ENCODE measurements around the gene ZDHHC18.
"Not testable (repeated sequence)": the region's sequence is repeated elsewhere in the genome, so short reads cannot be mapped to it uniquely, and the experiment has no call there.

The ZDHHC18 gene

DNA sequence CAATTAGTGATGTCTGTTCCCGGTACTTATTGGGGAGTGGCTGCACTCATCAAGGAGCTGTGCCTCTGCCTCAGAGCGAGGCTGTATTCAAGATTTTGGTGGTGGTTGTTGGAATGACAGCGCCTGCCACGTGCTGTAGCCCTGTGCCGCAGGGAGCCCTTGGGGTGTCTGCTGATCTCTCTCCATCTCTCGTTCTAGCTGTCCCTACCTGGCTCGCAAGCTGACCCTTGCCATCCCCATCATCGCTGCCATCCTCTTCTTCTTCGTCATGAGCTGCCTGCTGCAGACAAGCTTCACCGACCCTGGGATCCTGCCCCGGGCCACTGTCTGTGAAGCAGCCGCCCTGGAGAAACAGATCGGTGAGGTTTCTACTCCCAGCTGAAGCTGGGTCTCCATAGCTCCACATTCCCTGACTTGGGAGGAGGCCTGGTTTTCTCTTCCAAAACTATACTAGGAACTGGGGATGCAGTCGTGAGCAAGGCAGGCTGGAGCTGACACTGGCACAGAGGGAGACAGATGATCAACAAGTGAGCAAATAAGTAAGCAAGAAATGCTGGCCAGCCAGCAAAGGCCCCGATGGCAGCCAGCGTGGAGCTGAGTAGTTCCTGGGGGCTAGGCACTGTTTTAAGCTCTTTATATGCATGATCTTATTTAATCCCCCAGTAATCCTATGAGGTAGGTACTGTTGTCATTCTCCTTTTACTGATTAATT, 5.9 kb downstream of the ZDHHC18 start:
- no peak for DNase-seq (ENCODE audit: low read depth in 1 of 2, low spot score in 1 of 2)

- peak; percentile 77 to 82 for DNase-seq (ENCODE audit: low read depth in 1 of 2, low spot score in 1 of 2)
These were observed 7.2 kb downstream of the ZDHHC18 start for GRCh38 chr1:26833432-26834405.

DNA sequence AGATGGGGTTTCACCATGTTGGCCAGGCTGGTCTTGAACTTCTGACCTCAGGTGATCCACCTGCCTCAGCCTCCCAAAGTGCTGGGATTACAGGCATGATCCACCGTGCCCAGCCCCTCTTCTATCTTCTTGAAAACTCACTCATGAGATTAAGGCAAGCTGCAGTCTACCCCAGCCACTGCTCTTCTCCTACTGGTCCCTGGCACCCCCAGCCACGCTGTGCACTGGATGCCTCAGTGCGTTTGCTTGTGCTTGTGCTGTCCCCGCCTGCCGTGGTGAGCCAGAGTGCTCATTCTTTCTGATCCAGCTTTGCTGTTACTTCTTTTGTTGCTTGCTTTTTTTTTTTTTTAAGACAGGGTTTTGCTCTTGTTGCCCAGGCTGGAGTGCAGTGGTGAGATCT, 11.2 kb downstream of the ZDHHC18 start:
- not testable (repeated sequence) for DNase-seq (ENCODE audit: low read depth in 1 of 2, low spot score in 1 of 2)

DNA sequence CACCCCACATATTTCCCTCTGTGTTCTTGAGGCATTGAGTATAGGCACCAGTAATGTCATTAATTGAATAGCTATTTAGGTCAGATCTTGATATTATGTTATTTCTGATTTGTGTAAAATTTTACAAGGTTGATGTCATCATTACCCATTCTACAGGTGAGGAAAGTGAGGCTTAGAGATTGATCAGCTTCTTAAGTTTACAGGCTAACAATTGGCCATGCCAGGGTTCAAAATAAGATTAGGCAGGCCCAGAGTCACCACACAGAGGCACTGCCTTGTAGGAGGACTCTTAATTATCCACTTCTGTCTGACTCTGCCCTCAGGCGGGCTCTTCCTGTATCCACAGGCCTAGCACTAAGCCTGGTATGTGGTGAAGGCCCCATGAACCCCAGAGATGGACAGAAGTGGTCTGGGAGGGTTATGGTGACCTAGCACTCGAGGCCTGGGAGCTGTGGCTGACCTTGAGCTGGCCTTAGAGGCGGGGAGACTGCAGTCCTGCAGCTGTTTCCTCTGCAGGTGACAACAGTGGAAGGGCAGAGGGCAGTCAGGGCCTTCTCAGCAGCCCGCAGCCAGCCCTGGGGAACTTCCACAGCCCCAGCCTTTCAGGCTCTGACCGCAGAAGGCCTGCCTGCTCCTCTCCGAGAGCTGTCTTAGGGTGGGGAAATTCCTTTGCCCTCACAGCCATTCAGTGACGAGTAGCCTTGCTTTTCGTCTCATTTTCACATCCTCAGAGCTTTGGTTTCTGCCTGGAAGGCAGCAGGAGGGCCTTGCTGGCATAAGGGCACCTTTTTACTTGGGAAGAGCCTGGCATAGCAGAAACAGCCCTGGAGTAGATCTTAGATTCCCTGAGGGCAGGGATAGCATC, 12.2 kb downstream of the ZDHHC18 start:
- DNase-seq (ENCODE audit: low read depth in 1 of 2, low spot score in 1 of 2), result peak in 1 of 2 donors; percentile 50

DNA sequence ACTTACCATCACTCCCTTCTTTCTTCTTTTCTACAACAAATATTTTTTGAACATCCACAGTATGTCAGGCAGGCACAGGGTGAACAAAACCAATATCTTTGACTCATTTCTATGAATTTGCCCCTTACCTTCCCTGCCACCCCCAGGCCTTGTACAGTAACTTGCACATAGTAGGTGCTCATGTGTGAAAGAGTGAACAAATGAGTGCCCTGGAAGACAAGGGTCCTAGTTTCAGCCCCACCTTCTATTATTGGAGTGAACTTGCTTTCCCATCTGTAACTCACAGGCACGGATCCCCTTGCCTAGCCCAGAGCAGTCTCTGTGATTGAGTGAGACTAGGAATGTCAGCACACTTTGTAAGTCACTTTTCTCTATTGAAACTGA, 12.8 kb downstream of the ZDHHC18 start:
- no peak for DNase-seq (ENCODE audit: low read depth in 1 of 2, low spot score in 1 of 2)

DNA sequence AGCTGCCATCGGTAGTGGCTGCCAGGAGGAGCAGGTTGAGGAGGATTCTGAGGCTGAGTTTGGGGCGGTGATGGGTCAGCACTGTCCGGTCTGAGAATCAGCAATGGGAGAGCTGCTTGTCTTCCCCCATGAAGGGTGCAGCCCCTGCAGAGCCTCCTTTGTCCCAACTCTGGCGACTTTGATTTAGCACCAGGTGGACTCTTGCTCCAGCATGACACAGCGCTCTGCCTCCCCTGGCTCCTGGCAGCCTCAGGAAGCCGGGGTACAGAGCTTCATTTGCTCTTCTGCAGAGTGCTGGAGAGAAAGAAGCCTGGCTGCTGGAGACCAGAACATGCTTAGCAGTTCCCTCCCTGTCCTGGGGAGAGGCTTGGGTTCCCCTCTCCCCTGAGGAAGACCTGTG, 13.3 kb downstream of the ZDHHC18 start:
- no peak for DNase-seq (ENCODE audit: low read depth in 1 of 2, low spot score in 1 of 2)

DNA sequence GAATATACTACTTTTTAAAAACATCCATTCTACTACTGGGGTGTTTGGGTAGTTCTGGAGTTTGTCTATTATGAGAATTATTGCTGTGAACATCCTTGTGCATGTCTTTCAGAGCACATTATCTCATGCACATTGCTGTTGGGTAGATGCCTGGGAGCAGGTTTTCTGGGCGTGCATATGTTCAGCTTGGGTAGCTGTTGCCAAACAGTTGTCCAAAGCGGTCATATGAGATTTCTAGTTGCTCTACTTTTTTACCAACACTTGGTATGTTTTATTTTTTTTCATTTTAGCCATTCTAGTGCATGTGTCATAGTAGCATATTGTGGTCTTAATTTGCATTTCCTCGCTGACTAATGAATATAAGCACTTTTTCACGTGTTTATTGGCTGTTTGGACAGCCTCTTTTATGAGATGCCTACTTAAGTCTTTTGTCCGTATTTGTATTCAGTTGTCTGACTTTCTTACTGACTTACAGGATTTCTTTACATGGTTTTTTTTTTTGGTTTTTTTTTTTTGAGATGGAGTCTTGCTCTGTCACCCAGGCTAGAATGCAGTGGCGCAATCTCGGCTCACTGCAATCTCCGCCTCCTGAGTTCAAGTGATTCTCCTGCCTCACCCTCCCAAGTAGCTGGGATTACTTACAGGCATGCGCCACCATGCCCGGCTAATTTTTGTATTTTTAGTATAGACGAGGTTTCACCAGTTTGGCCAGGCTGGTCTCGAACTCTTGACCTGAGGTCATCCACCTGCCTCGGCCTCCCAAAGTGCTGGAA, 18.1 kb downstream of the ZDHHC18 start:
- DNase-seq (ENCODE audit: low read depth in 1 of 2, low spot score in 1 of 2), result no peak

- DNase-seq (ENCODE audit: low read depth in 1 of 2, low spot score in 1 of 2), result not testable (repeated sequence)
These were observed 21.3 kb downstream of the ZDHHC18 start for GRCh38 chr1:26847826-26848225.

DNA sequence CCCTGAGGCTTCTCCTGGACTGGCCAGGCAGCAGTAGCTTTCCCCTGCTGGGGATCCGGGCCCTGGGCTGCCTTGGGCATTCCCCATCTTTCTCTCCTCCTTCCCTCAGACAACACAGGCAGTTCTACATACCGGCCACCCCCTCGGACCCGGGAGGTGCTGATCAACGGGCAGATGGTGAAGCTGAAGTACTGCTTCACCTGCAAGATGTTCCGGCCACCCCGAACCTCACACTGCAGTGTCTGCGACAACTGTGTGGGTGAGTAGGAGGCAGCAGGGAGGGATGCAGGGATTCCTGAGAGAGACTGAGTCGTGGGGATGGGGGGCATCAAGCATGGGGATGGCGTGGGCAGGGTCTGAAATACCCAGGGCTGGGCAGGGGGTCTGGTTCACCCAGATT, 22.0 kb downstream of the ZDHHC18 start:
- DNase-seq (ENCODE audit: low read depth in 1 of 2, low spot score in 1 of 2), result no peak

GRCh38 chr1:26848941-26849774, 22.7 kb downstream of the ZDHHC18 start:
- DNase-seq (ENCODE audit: low read depth in 1 of 2, low spot score in 1 of 2), result no peak

DNA sequence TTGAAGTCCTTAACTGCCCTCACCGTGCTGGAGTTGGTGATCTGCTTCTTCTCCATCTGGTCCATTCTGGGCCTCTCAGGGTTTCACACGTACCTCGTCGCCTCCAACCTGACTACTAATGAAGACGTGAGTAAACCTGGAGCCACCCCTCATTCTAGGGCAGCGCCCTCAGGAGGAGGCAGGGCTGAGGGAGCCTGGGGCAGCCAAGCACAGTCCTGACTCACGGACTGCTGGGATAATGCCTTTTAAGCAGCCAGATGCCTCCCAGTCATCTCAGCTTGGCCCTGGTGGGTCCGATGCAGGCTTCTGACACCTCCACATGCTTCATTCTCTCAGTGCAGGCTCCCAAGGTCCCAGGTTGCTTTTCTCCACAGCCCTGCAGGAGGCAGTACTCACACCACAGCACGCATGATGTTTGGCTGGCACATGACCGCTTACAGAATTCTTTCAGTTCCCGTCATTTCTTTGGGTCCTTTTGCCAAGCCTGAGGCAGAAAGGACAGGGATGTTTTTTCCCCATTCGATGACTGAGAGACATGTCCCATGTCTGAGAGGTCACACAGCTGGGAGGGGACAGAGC, 24.7 kb downstream of the ZDHHC18 start:
- DNase-seq (ENCODE audit: low read depth in 1 of 2, low spot score in 1 of 2), result no peak

DNA sequence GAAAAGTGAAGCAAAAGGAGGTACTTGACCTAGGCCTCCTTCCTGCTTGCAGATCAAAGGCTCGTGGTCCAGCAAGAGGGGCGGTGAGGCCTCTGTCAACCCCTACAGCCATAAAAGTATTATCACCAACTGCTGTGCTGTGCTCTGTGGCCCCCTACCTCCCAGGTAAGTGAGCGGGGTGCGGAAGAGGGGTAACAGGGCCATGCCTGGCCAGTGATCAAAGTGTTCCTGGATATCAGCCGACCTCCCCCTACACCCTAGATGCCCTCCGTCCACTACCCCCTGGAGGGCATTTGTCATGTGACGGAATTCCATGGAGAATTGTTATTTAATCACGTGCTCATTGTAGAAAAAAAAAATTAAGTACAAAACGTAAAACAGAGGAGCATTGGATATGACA, 26.2 kb downstream of the ZDHHC18 start:
- no peak for DNase-seq (ENCODE audit: low read depth in 1 of 2, low spot score in 1 of 2)

GRCh38 chr1:26853156-26853555, 26.7 kb downstream of the ZDHHC18 start:
- peak; percentile 57 to 75 for DNase-seq (ENCODE audit: low read depth in 1 of 2, low spot score in 1 of 2)

GRCh38 chr1:26853600-26853999, 27.1 kb downstream of the ZDHHC18 start:
- DNase-seq (ENCODE audit: low read depth in 1 of 2, low spot score in 1 of 2), result no peak

GRCh38 chr1:26854906-26855305, 28.4 kb downstream of the ZDHHC18 start:
- DNase-seq (ENCODE audit: low read depth in 1 of 2, low spot score in 1 of 2), result no peak

DNA sequence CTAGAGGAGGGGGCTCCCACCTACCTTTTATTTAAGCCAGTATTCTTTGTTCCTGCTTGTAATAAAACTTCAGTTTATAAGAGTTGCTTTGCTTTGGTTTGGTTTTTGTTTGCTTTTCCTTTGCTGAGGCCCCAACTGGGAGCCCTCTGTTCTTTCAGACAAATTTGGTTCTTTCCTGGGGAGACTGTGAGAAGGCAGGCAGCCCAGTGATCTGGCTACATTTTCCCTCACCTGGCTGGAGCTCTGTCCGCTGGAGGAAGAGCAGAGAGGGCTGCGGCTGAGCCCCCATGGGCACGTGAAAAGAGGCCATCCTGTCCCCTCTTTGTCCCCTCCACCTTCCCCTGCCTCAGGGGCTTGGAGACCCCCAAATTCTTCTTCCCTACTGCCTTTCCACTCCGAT, 29.1 kb downstream of the ZDHHC18 start:
- no peak for DNase-seq (ENCODE audit: low read depth in 1 of 2, low spot score in 1 of 2)

DNA sequence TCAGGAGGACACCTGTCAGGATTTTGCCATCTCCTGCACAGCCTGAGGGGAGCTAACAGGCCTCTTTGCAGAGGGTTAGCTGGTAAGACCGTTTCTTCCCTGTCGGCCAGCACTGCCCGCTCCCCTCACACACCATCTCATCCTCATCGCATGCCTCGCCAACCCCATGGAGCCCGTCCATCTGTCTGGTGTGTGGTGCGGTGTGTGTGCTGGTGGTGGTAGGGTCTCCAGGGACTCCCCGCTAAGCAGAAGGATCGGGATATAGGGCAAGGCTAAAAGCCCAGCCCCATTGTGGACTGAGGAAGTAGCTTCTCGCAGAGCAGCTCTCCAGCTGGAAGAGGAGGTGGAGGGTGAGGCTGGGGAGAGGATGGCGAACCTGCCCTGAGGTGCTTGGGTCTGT, 29.7 kb downstream of the ZDHHC18 start:
- no peak for DNase-seq (ENCODE audit: low read depth in 1 of 2, low spot score in 1 of 2)

DNA sequence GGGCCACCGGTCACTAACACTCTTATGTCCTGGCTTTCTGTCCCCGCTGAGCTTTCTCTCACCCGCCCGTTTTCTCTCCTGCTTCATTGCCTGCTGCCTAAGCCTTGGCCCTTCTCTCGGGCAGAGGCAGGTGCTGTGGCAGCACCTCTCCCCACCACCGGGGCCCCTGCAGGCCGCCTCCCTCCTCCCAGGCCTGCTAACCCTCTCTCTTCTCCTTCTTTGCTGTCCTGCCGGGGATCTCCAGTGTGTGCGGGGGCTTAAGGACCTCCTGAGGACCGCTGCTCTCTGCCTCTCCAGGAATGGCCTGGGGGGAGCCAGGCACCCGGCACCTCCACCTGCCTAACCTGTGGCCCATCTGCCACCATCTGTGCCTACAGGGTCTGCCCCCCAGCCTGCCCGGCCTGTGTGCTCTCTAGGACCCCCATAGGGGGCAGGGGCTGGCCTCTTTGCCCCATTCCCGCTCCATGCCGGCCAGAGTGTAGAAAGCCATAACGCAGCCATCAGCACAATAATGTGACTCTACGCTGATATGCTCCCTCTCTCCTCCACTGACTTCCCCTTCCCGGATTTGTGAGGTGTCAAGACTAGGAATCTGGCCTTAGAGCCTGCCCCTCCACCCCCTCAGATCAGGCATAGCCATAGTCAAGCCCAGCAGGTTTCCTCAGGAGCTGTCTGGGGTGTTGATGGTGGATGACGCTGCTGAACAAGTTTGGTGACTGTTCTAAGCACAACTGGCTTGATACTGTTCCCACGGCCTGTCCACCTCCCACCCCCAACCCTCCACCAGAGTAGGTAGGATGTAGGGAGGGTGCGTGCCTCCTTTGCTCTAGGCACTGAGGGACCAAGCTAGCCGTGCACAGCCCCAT, 30.3 kb downstream of the ZDHHC18 start:
- no peak for DNase-seq (ENCODE audit: low read depth in 1 of 2, low spot score in 1 of 2)
